NCI-H2107 treated with DMSO at 0.1 percent for 48 hours (cell line): ENCODE results near the gene GUK1.
"Not testable (repeated sequence)": the region's sequence is repeated elsewhere in the genome, so short reads cannot be mapped to it uniquely, and the experiment has no call there.

ENCODE experiments used
- DNase-seq: peaks from one replicate; lab custom pipeline; 2025; ENCODE audit not compliant: unreplicated experiment; lab: John Stamatoyannopoulos, UW

Gene GUK1

GRCh38 chr1:228176024-228176395 lies 35.9 kb downstream of the GUK1 start:
- no peak for DNase-seq

- DNase-seq: no peak
These were observed 36.5 kb downstream of the GUK1 start for GRCh38 chr1:228176461-228177182.

- DNase-seq: no peak
These were observed 37.0 kb downstream of the GUK1 start for GRCh38 chr1:228177183-228177475.

GRCh38 chr1:228177721-228178710 lies 37.9 kb downstream of the GUK1 start:
- DNase-seq: no peak

- DNase-seq: no peak
These were observed 38.9 kb downstream of the GUK1 start for GRCh38 chr1:228178737-228179684.

- no peak for DNase-seq
These were observed 40.3 kb downstream of the GUK1 start for GRCh38 chr1:228180271-228180958.

- no peak for DNase-seq
These were observed 41.0 kb downstream of the GUK1 start for GRCh38 chr1:228180959-228181644.

GRCh38 chr1:228181645-228182034 lies 41.6 kb downstream of the GUK1 start:
- no peak for DNase-seq

GRCh38 chr1:228182296-228183030 lies 42.4 kb downstream of the GUK1 start:
- no peak for DNase-seq

GRCh38 chr1:228184152-228184551 lies 44.1 kb downstream of the GUK1 start:
- DNase-seq: no peak

GRCh38 chr1:228185641-228185965 lies 45.5 kb downstream of the GUK1 start:
- no peak for DNase-seq

GRCh38 chr1:228188249-228188648 lies 48.2 kb downstream of the GUK1 start:
- DNase-seq: not testable (repeated sequence)

GRCh38 chr1:228190182-228190581 lies 50.1 kb downstream of the GUK1 start:
- no peak for DNase-seq

GRCh38 chr1:228190778-228191177 lies 50.7 kb downstream of the GUK1 start:
- no peak for DNase-seq

GRCh38 chr1:228194436-228194835 lies 54.4 kb downstream of the GUK1 start:
- DNase-seq: no peak

GRCh38 chr1:228194921-228195812 lies 55.1 kb downstream of the GUK1 start:
- DNase-seq: no peak

GRCh38 chr1:228197555-228198147 lies 57.6 kb downstream of the GUK1 start:
- no peak for DNase-seq
